Activated T-cell treated with anti-CD3 and anti-CD28 coated beads for 48 hours (primary cell): ENCODE data around the gene FAM50A.

Experiments
- DNase-seq: peaks from one replicate; pipeline ENCODE4 v3.0.0-alpha.2; 2020; ENCODE audit warnings: low read depth

FAM50A gene

GRCh38 chrX:154466036-154466435 lies 22.1 kb downstream of the FAM50A start:
- no peak for DNase-seq

- no peak for DNase-seq
Measured at GRCh38 chrX:154466907-154467306, 23.0 kb downstream of the FAM50A start.

- DNase-seq, result no peak
Measured at GRCh38 chrX:154467556-154467955, 23.6 kb downstream of the FAM50A start.

- no peak for DNase-seq
Measured at GRCh38 chrX:154468217-154468616, 24.3 kb downstream of the FAM50A start.

GRCh38 chrX:154469114-154469513 lies 25.2 kb downstream of the FAM50A start:
- no peak for DNase-seq

- no peak for DNase-seq
Measured at GRCh38 chrX:154469880-154470279, 25.9 kb downstream of the FAM50A start.

- no peak for DNase-seq
Measured at GRCh38 chrX:154470434-154470833, 26.5 kb downstream of the FAM50A start.

GRCh38 chrX:154470914-154471568 lies 27.1 kb downstream of the FAM50A start:
- DNase-seq, result no peak

- no peak for DNase-seq
Measured at GRCh38 chrX:154471839-154472684, 28.1 kb downstream of the FAM50A start.

- DNase-seq, result no peak
Measured at GRCh38 chrX:154472685-154473632, 29.0 kb downstream of the FAM50A start.

GRCh38 chrX:154473683-154474082 lies 29.7 kb downstream of the FAM50A start:
- no peak for DNase-seq

GRCh38 chrX:154476821-154477220 lies 32.9 kb downstream of the FAM50A start:
- DNase-seq, result no peak

GRCh38 chrX:154477891-154478477 lies 34.0 kb downstream of the FAM50A start:
- no peak for DNase-seq

- peak; percentile 94 for DNase-seq
Measured at GRCh38 chrX:154478728-154479622, 35.0 kb downstream of the FAM50A start, which contains the start of gene LAGE3. Gene LAGE3, minus strand, starts transcription at chrX:154479281. Its CDS starts 366 bp downstream, at chrX:154478915.

GRCh38 chrX:154481195-154481594 lies 37.3 kb downstream of the FAM50A start:
- no peak for DNase-seq

GRCh38 chrX:154481911-154482601 lies 38.1 kb downstream of the FAM50A start:
- no peak for DNase-seq

GRCh38 chrX:154482786-154483185 lies 38.8 kb downstream of the FAM50A start:
- DNase-seq, result no peak

- DNase-seq, result no peak
Measured at GRCh38 chrX:154483325-154483724, 39.4 kb downstream of the FAM50A start.

GRCh38 chrX:154484255-154485149 lies 40.6 kb downstream of the FAM50A start:
- no peak for DNase-seq
